ENCODE measurements around the gene RBPJL. TPM values are rescaled to one million over a fixed set of nuclear protein-coding genes. Genes with fewer than 3 reads are reported as not detected.
A peak's percentile ranks its signal among the peaks of the same experiment; 100 is the strongest.

The RBPJL gene
- total and polyA plus RNA-seq, 2 of the 13 experiments (the other 11 are each of a cell fraction or from before 2014, with no cell fraction given) = not detected

GRCh38 chr20:45340236-45340847 lies 33.7 kb downstream of the RBPJL start (continued):
- TF ChIP-seq ZNF512 (CRISPR knock-in tag; IDR thresholded peaks at IDR 0.05) (no peak), ZNF281 (CRISPR knock-in tag; IDR thresholded peaks at IDR 0.05; ENCODE audit: borderline replicate concordance) (no peak), FOXK1 (CRISPR knock-in tag; IDR thresholded peaks at IDR 0.05; ENCODE audit: borderline replicate concordance, low read depth) (peak; percentile 92), ZUFSP (CRISPR knock-in tag; IDR thresholded peaks at IDR 0.05; ENCODE audit: borderline replicate concordance) (no peak), E2F5 (CRISPR knock-in tag; conservative IDR thresholded peaks at IDR 0.05) (no peak), ONECUT2 (CRISPR knock-in tag; IDR thresholded peaks at IDR 0.05) (peak; percentile 30; the same call in 1 of the 2 replicates), PHF20 (CRISPR knock-in tag; IDR thresholded peaks at IDR 0.05) (no peak), LRRFIP1 (CRISPR knock-in tag; conservative IDR thresholded peaks at IDR 0.05) (no peak), ZNF83 (CRISPR knock-in tag; IDR thresholded peaks at IDR 0.05; ENCODE audit: borderline replicate concordance) (no peak), EHMT2 (IDR thresholded peaks at IDR 0.05; ENCODE audit: borderline replicate concordance, low read depth, low read length) (peak; percentile 36; the same call in 1 of the 2 replicates), ZNF513 (CRISPR knock-in tag; conservative IDR thresholded peaks at IDR 0.05) (0 out of 2 replicates have a peak, but pooled peaks have one; percentile 66), ZNF468 (CRISPR knock-in tag; IDR thresholded peaks at IDR 0.05) (no peak), SP5 (CRISPR knock-in tag; IDR thresholded peaks at IDR 0.05; ENCODE audit: borderline replicate concordance, low read depth) (peak; percentile 93), TMF1 (CRISPR knock-in tag; IDR thresholded peaks at IDR 0.05; ENCODE audit: low read depth) (no peak), ZNF432 (CRISPR knock-in tag; IDR thresholded peaks at IDR 0.05; ENCODE audit: borderline replicate concordance) (no peak)

All from HepG2 (cell line).